ENCODE measurements around the gene ANAPC2.

GRCh38 chr9:137230705-137231371, 42.5 kb upstream of the ANAPC2 start, which contains the start of gene SLC34A3:
- TF ChIP-seq GATA3 (IDR thresholded peaks at IDR 0.05; ENCODE audit: low read depth, low read length) (no peak), GATA2 (IDR thresholded peaks at IDR 0.05; ENCODE audit: low read depth, low read length) (no peak)
